ENCODE measurements around the gene SPACA6.

DNA sequence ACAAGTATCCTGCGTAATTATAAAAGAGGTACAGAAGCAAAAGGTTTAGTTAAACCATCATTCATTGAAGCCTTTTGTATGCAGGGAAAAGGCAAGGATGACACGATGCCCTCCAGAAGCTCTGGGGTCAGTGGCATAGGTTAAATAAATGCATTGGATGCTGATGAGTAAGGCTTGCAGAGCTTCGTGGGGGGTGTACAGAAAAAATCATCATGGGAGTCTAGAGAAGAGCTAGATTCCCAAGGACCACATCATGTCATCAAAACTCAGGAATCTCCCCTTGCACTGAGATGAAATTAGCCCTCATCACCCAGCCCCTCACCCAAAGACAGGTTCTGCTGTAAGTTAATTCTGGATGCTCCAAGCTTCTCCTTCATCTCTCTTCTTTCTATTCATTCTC lies 50.3 kb downstream of the SPACA6 start:
- TF ChIP-seq, protein P1, sequence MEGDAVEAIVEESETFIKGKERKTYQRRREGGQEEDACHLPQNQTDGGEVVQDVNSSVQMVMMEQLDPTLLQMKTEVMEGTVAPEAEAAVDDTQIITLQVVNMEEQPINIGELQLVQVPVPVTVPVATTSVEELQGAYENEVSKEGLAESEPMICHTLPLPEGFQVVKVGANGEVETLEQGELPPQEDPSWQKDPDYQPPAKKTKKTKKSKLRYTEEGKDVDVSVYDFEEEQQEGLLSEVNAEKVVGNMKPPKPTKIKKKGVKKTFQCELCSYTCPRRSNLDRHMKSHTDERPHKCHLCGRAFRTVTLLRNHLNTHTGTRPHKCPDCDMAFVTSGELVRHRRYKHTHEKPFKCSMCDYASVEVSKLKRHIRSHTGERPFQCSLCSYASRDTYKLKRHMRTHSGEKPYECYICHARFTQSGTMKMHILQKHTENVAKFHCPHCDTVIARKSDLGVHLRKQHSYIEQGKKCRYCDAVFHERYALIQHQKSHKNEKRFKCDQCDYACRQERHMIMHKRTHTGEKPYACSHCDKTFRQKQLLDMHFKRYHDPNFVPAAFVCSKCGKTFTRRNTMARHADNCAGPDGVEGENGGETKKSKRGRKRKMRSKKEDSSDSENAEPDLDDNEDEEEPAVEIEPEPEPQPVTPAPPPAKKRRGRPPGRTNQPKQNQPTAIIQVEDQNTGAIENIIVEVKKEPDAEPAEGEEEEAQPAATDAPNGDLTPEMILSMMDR (conservative IDR thresholded peaks at IDR 0.05; ENCODE audit: low read length): no peak
- TF ChIP-seq EZH2phosphoT487 (IDR thresholded peaks at IDR 0.05; ENCODE audit: borderline replicate concordance): no peak
